Measurements from ENCODE around the gene LHX2.
"Not testable (repeated sequence)": the region's sequence is repeated elsewhere in the genome, so short reads cannot be mapped to it uniquely, and the experiment has no call there.

The LHX2 gene, protein sequence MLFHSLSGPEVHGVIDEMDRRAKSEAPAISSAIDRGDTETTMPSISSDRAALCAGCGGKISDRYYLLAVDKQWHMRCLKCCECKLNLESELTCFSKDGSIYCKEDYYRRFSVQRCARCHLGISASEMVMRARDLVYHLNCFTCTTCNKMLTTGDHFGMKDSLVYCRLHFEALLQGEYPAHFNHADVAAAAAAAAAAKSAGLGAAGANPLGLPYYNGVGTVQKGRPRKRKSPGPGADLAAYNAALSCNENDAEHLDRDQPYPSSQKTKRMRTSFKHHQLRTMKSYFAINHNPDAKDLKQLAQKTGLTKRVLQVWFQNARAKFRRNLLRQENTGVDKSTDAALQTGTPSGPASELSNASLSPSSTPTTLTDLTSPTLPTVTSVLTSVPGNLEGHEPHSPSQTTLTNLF

DNA sequence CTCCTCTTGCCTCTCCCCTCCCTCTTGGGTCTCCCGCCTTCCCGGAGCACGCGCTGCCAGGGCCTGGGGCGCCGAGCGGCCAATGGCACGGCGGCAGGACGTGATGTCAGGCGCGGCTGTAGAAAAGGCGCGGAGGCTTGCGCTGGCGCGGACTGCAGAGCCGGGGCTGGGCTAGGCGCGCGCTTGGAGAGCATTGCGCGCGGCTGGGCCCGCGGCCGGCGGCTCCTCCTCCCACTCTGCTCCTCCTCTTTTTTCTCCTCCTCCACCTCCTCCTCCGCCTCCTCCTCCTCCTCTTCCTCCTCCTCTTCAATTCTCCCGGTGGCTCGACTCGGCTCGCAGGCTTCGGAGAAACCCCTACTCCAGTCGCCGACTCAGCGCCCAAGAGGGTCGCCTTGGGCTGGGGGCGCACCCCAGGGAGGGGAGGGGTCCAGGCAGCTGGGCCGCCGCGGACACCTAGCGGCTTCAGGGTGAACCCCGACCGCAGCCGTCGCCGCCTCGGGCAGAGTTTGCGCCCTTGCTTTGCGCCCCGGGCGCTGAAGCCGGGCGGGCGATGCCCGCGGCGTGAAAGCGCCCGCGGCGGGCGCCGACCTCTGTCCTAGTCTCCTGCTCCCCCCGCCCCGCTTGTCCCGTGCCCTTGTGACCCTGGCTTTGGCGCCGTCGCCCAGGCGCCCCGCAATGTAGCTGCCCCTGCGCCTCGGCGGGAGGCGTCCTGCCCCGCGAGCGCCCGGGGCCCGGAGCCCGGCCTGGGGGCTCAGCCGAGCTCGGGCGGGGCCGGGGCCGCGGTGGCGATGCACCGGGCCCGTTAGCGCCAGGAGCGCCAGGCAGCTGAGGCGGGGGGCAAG lies at the start of gene LHX2:
Gene LHX2 (plus strand): TSS at position 309 of the 842 bp plus-strand sequence. CDS start 581 bp downstream, outside the sequence.
- DNase-seq = no peak

DNA sequence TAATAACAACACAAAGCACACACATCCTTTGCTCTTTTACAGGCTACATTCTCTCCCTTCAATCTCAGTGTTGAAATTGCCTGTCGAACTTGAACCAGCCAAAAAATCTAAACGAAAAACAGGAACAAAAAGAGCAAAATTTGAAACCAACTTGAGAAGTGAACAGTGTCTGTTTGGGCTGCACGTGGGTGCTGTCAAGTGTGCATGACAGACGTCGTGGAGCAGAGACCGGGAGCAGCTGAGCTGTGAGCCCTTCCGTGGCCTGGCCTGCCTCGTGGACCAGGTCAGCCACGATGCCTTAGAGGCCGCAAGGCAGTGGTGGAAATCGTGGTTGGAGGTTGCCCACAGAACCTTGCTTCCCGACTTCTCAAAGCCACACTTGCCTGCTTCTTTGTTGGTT lies 46.8 kb upstream of the LHX2 start:
- no peak for DNase-seq

DNA sequence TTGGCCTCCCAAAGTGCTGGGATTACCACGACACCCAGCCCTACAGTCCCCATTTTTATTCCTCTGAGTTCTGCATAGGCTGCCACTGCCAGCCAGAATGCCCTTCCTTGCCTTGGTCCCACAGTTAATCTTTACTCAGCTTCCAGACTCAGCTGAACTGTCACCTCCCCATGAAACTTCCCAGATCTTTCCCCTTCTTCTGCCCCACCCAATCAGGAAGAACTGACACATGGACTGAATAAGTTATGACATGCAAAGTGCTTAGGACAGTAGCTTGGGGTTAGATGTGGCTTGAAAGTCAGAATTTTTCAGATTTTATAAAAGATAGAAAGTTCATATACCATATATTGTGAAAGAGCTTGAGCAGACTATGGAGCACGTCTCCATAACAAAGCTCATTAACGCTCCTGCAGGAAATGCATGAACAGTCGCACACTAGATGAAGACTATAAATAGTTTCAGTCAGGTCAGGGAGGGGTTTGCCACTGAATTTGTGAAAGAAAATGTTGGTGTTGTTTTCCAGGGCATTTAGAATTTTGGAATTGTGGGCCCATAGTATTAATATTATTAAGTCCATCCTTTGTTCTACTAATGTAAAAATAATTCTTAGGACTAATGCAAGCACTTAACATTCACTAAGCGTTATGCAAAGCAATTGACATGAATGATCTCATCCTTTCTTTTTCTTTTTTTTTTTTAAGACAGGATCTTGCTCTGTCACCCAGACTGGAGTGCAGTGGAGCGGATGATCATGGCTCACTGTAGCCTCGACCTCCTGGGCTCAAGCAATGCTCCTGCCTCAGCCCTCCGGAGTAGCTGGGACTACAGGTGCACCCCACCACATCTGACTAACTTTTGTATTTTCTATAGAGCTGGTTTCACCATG lies 45.5 kb upstream of the LHX2 start:
- DNase-seq = no peak

DNA sequence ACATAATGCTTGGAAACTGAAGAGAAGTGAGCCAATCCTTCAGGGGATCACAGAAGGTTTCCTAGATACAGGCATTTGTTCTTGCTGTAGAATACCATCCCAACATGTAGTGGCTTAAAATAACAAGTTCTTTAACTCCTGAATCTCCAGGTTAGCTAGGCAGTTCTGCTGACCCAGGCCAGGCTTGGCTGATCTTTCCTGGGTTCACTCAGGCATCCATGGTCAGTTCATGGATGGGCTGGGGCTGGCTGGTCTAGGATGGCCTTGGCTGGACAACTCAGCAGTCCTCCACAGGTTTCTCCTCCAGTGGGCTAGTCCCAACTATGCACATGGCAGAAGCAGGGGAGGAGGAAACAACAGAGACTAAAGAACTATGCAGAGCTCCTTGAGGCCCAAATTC lies 44.2 kb upstream of the LHX2 start:
- DNase-seq = no peak

DNA sequence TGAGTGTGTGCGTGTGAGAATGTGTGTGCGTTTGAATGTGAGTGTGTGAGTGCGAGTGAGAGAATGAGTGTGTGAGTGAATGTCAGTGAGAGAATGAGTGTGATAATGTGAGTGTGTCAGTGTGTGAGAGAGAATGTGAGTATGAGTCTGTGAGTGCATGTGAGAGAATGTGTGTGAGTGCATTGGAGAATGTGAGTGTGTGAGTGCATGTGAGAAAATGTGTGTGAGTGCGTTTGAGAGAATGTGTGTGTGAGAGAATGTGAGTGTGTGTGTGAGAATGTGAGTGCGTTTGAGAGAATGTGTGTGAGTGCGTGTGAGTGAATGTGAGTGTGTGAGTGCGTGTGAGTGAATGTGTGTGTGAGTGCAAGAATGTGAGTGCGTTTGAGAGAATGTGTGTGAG lies 39.0 kb upstream of the LHX2 start:
- DNase-seq = no peak

DNA sequence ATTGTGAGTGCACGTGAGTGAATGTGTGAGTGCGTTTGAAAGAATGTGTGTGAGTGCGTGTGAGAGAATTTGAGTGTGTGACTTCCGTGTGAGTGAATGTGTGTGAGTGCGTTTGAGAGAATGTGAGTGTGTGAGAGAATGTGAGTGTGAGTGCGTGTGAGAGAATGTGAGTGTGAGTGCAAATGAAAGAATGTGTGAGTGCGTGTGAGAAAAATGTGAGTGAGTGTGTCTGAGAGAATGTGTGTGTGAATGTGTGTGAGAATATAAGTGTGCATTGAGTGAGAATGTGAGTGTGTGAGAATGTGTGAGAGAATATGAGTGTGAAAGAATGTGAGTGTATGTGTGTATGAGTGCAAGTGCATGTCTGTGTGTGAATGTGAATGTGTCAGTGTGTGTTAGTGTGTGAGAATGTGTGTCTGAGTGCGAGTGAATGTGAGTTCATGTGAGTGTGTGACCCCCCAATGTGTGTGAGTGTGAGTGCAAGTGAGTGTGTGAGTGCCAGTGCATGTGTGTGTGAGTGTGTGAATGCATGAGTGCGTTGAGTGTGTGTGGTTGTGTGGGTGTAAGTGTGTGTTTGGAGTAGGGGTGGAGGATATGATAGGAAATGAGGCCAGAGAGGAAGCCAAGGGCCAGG lies 37.9 kb upstream of the LHX2 start:
- no peak for DNase-seq

DNA sequence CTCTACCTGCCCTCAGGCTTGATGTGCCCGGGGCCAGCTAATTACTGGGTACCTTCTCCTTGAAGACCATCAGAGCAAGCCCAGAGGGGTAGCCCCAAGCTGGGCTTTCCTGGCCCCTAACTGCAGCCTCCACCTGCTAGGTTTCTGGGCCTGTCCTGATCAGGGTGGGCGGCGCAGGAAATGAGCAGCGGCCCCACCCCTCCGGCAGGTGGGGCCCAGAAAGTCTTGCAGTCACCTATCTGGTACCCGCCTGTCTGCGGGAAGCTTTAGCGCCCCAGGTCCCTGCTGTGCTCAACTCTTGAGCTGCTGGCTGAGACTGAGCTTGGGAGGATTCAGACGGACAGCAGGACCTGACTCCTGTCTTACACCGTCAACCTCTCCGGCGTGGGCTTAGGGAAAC lies 37.1 kb upstream of the LHX2 start:
- no peak for DNase-seq

DNA sequence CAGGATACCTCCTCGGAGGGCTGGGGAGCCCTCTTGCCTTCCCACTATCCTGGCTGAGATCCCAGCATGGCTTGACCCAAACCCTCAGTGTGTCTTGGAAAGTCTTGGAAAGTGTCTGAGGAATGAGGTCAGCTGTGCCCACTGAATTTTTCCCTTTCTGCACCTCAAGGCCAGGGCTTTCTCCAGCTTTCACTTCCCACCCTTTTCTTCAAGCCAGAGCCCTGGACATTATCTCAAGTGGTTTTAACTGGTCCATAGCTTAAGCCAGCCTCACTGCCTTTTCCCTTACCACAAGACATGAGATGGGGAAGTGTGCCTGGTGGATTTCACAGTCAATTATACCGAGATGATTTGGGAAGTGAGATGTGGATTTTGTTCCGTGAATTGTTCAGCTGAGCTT lies 35.7 kb upstream of the LHX2 start:
- no peak for DNase-seq

DNA sequence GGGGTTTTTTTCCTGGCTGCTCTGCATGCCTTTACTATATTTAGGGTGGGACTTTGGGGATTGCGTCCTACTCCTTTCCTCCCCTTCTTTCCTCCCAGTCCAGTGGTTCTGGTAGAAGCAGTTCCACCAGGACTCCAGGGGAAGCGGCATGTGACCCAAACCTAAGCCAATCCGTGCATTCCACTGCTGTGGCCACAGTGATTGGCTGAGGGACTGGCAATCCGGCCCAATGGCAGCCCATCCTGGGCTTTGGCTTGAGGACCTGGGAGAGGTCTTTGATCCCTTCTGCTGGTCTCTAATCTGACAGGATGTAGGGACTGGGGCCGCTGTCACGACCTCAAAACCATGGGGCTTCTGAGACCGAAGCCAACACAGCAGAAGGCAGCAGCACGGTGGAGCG lies 35.0 kb upstream of the LHX2 start:
- not testable (repeated sequence) for DNase-seq

DNA sequence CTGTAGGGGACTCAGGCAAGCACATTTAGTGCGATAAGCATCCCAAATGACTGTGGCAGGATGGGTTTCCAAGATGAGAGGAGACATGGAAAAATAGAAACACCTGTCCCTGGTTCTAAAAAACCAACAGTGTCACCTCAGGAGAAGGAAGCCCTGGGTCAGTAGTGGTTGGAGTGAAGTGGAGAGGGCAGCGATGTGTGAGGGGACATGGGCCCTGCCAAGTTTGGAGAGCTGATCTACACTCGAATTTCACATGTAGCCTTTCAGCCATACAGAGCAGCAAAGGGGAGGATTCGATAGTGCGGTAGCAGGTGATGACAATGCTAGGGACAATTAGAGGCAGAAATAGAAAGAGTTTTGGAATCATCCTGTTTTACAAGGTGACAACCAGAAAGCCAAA lies 32.6 kb upstream of the LHX2 start:
- DNase-seq = no peak

DNA sequence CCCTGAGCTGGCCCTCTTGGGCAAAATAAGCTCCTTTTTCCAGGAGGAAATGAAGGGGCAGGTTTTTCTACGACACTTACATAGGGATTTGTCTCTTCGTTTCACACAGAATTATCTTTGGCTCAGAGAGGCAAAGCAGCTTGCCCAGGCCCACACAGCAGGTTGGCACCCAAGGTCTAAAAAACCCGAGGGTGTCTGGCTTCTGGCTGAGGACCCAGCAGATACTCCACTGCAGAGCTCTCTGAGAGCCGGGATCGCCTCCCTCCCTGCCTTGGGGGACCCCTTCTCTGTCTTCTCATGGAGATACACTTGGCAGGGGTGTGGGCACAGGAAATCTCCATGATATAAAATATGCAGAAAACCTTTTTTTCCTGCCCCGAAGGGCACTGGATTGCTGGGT lies 29.0 kb upstream of the LHX2 start:
- no peak for DNase-seq

DNA sequence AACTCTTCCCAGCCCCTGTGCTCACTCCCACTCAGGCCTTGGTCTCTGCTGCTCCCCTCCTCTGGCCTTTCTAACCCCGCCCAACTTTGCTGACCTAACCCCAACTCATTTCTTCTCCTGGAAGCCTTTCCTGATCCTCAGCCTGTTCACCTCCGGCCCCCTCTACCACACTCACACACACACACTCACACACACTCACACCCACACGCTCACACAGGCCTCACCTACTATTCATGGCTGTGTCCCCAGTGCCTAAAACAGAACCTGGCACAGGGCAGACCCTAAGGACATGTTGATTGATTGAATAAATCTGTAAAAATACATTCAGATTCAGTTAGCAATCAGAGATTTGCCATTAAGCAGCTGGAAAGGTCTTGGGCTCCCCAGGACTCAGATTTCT lies 28.5 kb upstream of the LHX2 start:
- no peak for DNase-seq

DNA sequence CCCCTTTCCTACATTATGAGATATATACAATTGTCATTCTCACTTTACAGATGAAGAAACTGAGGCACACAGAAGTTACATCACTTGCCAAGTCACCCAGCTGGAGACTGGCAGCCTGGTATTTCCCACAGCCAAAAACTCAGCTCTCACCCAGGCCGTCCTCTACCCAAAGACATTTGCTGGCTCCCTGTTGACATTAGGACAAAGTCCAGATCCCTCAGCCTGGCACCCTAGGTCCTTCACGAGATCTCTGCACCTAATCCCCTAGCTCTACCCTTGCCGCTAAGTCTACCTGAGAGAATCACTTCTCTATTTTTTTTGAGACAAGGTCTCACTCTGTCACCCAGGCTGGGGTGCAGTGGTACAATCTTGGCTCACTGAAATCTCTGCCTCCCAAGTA lies 26.8 kb upstream of the LHX2 start:
- no peak for DNase-seq

DNA sequence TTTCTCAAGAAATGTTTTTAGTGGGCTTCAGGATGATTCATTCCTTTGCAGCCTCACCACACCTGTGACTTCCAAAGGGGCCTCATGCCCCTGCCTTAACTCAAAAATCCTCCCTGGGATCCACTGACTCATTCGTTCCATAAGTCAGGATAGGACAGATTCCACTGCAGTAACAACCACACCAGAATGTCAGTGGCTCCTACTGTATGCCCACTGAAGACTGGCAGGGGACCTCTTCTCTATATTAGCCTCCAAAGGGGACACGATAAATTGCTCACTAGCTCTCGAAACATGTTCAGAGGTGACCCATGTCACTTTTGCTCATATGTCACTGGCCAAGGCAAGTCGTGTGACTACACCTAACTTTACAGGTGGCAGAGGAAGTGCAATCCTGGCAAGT lies 25.7 kb upstream of the LHX2 start:
- DNase-seq = no peak

DNA sequence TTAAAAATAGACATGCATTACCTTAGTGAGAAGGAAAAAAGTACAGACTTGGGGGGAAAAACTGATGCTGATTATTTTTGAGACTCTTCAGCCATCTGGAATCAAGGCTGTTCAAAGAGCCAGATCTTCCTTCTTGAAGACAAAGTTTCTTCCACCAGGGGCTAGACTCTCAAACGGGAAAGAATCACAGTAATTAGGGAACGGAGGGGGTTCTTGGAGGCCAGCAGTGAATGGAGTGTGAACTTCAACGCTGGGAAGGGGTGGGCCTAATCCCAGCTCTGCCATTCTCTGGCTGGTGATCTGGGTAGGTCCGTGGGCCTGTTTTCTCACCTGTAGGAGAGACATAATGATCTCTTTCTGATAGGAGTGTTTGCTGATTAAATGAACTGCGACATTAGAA lies 21.1 kb upstream of the LHX2 start:
- no peak for DNase-seq

DNA sequence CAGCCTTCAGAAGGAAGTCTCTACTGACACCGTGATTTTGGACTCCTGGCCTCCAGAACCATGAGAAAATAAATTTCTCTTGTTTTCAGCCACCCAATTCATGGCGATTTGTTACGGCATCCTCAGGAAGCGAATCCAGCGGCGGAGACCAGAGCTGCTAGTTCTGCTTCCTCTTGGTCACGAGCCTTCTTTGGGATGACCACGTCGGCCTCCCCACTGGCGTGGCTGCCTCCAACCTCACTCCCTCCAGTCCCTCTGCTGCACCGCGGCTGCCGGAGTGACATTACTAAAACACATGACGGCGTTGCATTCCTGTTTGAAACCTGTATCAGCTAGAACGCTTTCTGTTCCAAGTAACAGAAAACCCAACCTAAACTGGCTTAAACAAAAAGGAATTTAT lies 18.9 kb upstream of the LHX2 start:
- DNase-seq = not testable (repeated sequence)

DNA sequence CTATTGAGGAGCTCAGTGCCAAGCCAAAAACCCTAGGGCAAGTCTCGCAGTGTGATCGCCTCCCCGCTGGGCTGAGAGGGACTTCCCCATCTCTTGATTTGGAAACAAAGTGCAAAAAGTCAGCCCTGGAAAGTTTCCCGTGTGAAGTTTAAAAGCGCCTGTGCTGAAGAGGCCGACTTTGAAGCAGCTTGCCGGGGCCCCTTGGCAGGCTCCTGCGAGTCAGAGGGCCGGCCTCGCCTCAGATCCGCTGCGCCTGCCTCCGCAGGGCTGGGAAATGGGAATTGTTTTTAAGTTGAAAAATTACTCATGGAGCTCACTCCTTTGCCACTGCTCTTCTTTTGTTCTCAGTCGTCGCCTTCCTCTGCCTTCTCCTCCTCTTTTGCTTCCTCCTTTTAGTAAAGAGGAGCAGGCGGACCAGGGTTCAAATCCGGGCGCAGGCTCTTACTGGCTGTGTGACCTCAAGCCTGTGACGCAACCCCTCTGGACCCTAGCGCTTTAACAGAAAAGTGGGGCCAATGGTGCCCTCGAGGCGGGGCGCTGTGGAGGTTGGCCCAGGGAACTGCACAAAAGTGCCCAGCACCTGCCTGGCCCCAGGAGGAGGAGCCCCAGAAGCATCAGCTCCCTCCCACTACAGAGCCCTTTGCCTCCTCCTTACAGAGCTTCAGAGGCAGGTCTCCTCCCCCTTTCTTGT lies 14.7 kb upstream of the LHX2 start:
- peak in 1 of 2 donors; percentile 29 for DNase-seq

DNA sequence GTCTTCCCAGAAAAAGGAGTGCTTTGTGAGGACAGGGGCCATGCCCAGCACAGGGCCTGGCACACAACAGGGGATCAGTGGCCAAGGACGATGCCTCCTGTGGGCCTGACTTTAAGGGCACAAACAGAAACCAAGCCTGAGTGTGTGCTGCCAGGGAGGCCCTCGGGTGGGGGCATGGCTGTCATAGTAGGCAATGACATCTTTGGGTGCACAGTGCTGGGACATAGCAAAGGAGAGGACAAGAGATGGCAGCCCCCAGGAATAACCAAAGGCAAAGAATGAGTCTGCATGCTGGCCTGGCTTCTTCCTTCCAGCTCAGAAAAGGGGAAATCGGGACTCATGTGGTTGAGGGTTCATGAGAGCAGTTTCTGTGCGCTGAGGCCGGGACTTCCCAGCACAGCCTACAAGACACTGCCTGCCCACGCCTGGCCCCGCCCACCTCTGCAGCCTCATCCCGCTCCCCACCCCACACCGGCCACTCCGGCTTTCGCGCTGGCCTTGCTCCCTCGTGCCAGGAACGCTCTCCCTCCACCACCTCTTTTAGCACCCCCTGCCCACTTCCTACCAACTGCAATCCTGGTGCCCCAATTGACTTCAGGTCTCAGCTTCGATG lies 13.8 kb upstream of the LHX2 start:
- peak in 1 of 2 donors; percentile 48 for DNase-seq

DNA sequence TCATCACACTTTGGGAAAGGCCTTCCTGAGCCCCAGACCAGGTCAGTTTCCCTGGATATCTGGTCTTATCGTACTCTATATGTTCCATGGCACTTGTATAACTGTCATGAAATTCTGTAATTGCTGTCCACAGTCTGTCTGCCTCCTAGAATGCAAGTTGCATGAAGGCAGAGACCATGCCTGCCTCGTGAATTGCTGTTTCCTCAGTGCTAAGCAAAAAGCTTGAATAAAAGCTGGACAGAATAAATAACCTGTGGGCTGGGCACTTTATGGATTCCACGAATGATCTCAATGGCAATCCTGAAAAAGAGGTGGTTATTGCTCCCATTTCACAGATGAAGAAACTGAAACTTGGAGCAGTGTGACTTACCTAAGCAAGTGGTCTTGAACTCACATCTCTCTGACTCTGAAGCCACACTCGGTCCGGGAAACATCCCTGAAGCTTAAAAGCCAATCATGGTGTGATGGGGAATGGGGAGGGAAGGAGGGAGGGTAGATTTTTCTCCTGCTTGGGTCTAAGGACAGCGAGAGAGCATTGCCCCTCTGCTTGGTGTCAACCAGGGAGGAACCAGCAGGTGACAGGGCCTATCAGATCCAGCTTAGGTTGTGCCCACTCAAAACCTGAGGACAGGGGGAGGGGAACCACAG lies 13.2 kb upstream of the LHX2 start:
- no peak for DNase-seq

DNA sequence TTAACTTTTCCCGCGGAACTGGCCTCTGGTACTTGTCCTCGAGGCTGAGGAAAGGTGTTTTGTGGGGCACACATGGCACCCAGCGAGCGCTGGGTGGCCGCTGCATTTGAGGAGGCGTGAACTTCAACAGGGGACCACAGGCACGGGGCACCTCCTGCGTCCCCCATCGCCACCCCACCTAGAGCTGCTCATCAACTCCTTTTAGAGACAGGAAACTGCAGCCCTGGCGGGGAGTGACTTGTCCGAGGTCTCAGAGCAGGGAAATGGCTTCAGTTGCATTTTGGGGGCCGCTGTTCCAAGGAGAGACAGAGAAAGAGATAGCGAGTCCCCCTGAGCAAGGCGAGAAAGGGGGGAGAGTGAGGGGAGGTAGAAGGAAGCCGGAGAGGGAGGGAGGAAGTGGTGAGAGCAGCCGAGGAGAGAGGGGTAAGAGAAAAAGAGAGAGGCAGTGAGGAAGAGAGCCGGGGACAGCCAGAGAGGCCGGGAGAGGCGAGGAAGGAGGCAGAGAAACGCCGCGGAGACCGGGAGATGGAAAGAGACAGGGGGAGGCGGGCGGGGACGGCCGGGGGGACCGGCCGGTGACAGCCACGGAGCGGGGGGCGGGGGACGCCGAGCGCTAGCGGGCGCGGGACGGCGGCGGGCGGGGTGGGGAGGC lies 12.5 kb upstream of the LHX2 start:
- DNase-seq = no peak

DNA sequence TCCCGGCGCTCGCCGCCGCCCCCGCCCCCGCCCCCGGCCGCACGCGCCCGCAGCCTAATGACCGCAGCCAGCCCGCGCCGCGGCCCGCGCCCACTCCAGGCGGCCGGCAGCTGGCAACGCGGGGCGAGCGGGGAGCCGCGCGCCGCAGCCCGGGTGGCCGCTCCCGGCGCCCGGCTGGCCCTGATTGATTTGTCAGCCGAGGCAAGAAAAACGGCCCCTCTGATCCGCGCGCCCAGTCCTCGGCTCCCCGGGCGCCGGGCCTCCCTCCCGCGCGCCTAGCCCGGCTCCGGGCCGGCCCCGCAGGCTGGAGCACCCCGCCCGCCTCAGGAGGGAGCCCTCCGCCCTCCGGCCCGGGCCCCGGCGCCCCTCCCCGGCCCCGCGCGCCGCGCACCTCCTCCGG lies 11.9 kb upstream of the LHX2 start:
- DNase-seq = no peak

Measured in CD4-positive, alpha-beta T cell treated with Interleukin-4 for 1 hour (primary cell).